Spleen (tissue), 11 donors: Measurements from ENCODE around the gene XYLT1. TPM values are rescaled to one million over a fixed set of nuclear protein-coding genes. Genes with fewer than 3 reads are reported as not detected.
A peak's percentile ranks its signal among the peaks of the same experiment; 100 is the strongest.

Source experiments
- DNase-seq: peaks from one replicate; pipeline ENCODE4 v3.0.0-alpha.2; 2020
- H3K27ac ChIP-seq, 8 donors: fragments of 200-600 bp; sonication (generic) in 7 of 8; 1 replicate in 4 of 8; 2 replicates in 4 of 8; pipeline versions ENCODE4 v1.5.0 to v1.8.0; 2016 to 2021; ENCODE audit warnings: inconsistent platforms in 4 of 8, mild to moderate bottlenecking in 4 of 8, moderate library complexity in 1 of 8
- H3K27me3 ChIP-seq, 7 donors: fragments of 200-600 bp; sonication (generic) in 6 of 7; replicated peaks in 1 of 7; 1 replicate in 4 of 7; 2 replicates in 3 of 7; pipeline versions ENCODE4 v1.5.0 to v1.8.0; 2016 to 2021; ENCODE audit warnings: inconsistent platforms in 3 of 7, mild to moderate bottlenecking in 1 of 7
- H3K36me3 ChIP-seq, 6 donors: fragments of 200-600 bp; sonication (generic) in 5 of 6; 1 replicate in 4 of 6; 2 replicates in 2 of 6; pipeline versions ENCODE4 v1.5.0 to v1.8.0; 2016 to 2021; ENCODE audit warnings: inconsistent platforms in 2 of 6
- H3K4me1 ChIP-seq, 6 donors: fragments of 200-600 bp; sonication (generic) in 5 of 6; 1 replicate in 3 of 6; 2 replicates in 3 of 6; pipeline versions ENCODE4 v1.5.0 to v1.8.0; 2016 to 2021; ENCODE audit warnings: inconsistent platforms in 3 of 6
- H3K4me3 ChIP-seq, 8 donors: fragments of 200-600 bp; sonication (generic) in 7 of 8; 1 replicate in 4 of 8; 2 replicates in 4 of 8; pipeline versions ENCODE4 v1.5.0 to v1.8.0; 2016 to 2021; ENCODE audit warnings: inconsistent platforms in 4 of 8, mild to moderate bottlenecking in 4 of 8, moderate library complexity in 2 of 8
- H3K9me3 ChIP-seq, 8 donors: fragments of 200-600 bp; sonication (generic) in 7 of 8; 1 replicate in 4 of 8; 2 replicates in 4 of 8; pipeline versions ENCODE4 v1.5.0 to v1.8.0; 2016 to 2021; ENCODE audit warnings: inconsistent platforms in 4 of 8
- POLR2A ChIP-seq, 3 donors: fragments of 450-650 bp; IDR thresholded peaks; one replicate each; pipeline ENCODE4 v1.5.1; 2017; ENCODE audit warnings: antibody characterized with exemption in 3 of 3, mild to moderate bottlenecking in 1 of 3
- POLR2AphosphoS5 ChIP-seq, 3 donors: sonication (generic); formaldehyde crosslinking; IDR thresholded peaks; one replicate each; pipeline ENCODE4 v1.5.1; 2017; ENCODE audit warnings: antibody characterized with exemption in 3 of 3
- WGBS, 5 donors: extraction: QIAGEN DNeasy Blood & Tissue Kit in 3 of 5; methylation state at CpG; one replicate each; pipeline versions ENCODE4 v1.1.5 to v1.1.7; 2013 to 2018; 5-methylcytosine and 5-hydroxymethylcytosine counted together
- intact Hi-C: fragments of 100-400 bp; cut with DNase I; formaldehyde crosslinking; loops from one replicate; pipeline ENCODE4 v1.15.0; 2023; ENCODE audit warnings: low total_unique reads
- polyA plus RNA-seq, 3 donors: library from polyadenylated mRNA; stranded (reverse); fragments of 200-250 nt; gene quantifications; one replicate each; pipeline ENCODE4 v1.2.1, GENCODE V29; 2013
- total RNA-seq, 7 donors: library from RNA; depleted of rRNA in 3 of 7; stranded (reverse); fragments of >200 nt in 3 of 7; fragmentation: NEBNext Ultra II Directional in 4 of 7; extraction: Animal tissue kit (Norgen Biotek cat#: 25700) in 4 of 7; gene quantifications; one replicate each; pipeline versions ENCODE4 v1.1.0 to v1.2.1, GENCODE V29; 2016 to 2021
- TF ChIP-seq, protein P1 (sequence below), 11 experiments: fragments of 200-600 bp in 7 of 11; fragments of 450-650 bp in 4 of 11; sonication (generic) in 4 of 11; IDR thresholded peaks in 8 of 11; conservative IDR thresholded peaks in 3 of 11; 1 replicate in 7 of 11; 2 replicates in 4 of 11; pipeline versions ENCODE4 v1.4.0 to v1.8.0; 2016 to 2021; ENCODE audit warnings: antibody characterized with exemption in 11 of 11, inconsistent platforms in 4 of 11, mild to moderate bottlenecking in 1 of 11
- donor health status: healthy with polysubstance abuse.
- donor health status: DM: no; HTN: no; CAD: no; lungs with moderate emphysema.
- donor health status: DM: no; HTN: no; CAD: no.
- donor health status: Bipolar disorder and iron deficiency.
- donor health status: healthy.
- donor health status: DM: no; HTN: no; CAD: no.
- donor health status: DM: yes; HTN: yes; CAD: no.

Gene XYLT1
- total and polyA plus RNA-seq, 10 donors, result 2.1 to 40.7 (median 23.5) TPM

DNA sequence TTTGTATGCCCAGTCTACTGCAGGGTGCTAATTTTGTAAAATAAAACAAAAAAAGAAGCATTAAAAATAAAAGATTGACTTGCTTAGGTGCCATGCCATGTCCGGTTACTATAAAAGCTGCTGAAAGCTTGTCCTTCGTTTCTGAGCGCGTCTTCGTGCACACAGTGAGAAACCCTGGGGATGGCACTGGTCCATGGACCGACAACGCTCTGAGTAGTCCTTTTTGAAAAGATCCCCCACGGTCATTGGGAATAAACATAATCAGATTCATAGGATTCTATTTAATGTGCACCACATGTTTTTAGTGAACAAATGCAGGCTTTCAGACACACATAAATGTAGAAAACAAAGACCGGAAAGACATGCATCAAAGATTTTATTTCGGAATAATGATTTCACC is 146.3 kb downstream of the XYLT1 start:
- Histone ChIP-seq H3K36me3 (no peaks in the 10 kb centered on the region), H3K4me1 (peaks cover 0 to 60% (median 16%) of the 10 kb centered on the region in 6 donors), H3K27ac (no peak overlapping the region), H3K4me3 (no peak overlapping the region), H3K27me3 (no peaks in the 10 kb centered on the region), H3K9me3 (no peaks in the 10 kb centered on the region)
- 85 to 91% (median 89%) methylated on average over 10 of the region's 10 CpGs for WGBS, 5 donors
- no peak for TF ChIP-seq POLR2AphosphoS5 (IDR thresholded peaks at IDR 0.05)
- TF ChIP-seq, protein P1, sequence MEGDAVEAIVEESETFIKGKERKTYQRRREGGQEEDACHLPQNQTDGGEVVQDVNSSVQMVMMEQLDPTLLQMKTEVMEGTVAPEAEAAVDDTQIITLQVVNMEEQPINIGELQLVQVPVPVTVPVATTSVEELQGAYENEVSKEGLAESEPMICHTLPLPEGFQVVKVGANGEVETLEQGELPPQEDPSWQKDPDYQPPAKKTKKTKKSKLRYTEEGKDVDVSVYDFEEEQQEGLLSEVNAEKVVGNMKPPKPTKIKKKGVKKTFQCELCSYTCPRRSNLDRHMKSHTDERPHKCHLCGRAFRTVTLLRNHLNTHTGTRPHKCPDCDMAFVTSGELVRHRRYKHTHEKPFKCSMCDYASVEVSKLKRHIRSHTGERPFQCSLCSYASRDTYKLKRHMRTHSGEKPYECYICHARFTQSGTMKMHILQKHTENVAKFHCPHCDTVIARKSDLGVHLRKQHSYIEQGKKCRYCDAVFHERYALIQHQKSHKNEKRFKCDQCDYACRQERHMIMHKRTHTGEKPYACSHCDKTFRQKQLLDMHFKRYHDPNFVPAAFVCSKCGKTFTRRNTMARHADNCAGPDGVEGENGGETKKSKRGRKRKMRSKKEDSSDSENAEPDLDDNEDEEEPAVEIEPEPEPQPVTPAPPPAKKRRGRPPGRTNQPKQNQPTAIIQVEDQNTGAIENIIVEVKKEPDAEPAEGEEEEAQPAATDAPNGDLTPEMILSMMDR (IDR thresholded peaks at IDR 0.05 in 8 of 11, conservative IDR thresholded peaks at IDR 0.05 in 3 of 11), result no peak
- TF ChIP-seq POLR2A (IDR thresholded peaks at IDR 0.05), result no peak
- intact Hi-C loops, result no loop called here
- no peak for DNase-seq

DNA sequence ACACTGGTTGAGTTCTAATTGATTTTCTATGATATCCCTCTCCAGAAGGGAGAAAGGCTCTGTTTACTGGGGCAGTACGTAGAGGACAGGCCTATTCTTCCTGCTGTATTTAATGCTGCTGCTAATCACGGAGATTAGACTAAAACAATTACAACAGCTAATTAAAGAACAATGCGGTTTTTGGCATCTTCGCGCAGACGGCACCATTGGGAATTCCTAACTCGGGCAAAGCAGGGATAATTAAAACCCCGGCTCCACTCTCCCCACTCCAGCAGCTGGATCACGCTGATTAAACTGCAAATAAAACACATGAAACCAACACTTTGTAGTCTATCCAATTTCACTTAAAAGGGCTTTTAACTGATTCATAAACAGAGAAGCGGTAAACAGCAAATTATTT is 147.6 kb downstream of the XYLT1 start:
- 83 to 90% (median 88%) methylated on average over 10 of the region's 10 CpGs for WGBS, 5 donors
- DNase-seq, result no peak
- no peaks in the 10 kb centered on the region for H3K27me3 ChIP-seq
- no peak overlapping the region for H3K4me3 ChIP-seq
- intact Hi-C loops, result no loop called here
- H3K4me1 ChIP-seq, result peaks cover 0 to 60% (median 22%) of the 10 kb centered on the region in 6 donors
- TF ChIP-seq, protein P1 (IDR thresholded peaks at IDR 0.05 in 8 of 11, conservative IDR thresholded peaks at IDR 0.05 in 3 of 11), result no peak
- no peak for TF ChIP-seq POLR2AphosphoS5 (IDR thresholded peaks at IDR 0.05)
- no peak for TF ChIP-seq POLR2A (IDR thresholded peaks at IDR 0.05)
- H3K27ac ChIP-seq, result no peak overlapping the region
- no peaks in the 10 kb centered on the region for H3K9me3 ChIP-seq
- no peaks in the 10 kb centered on the region for H3K36me3 ChIP-seq

DNA sequence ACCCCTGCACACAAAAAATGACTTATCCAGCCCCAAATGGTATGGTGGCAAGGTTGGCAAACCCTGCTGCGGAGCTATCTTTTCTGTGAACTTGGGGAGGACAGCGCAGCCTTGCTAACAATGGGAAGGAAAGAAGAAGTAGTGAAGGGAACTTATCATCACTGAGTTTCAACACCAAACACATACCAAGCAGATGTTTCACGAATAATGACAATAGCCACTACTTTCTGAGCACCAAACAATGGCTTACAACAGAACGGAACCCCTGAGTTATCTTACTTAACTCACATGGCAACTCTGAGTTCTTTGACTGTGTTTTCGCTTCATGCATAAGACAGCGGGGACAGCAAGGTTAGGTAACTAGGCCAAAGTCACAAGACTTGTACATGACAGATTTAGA is 148.9 kb downstream of the XYLT1 start:
- TF ChIP-seq POLR2AphosphoS5 (IDR thresholded peaks at IDR 0.05) (no peak), POLR2A (IDR thresholded peaks at IDR 0.05) (no peak)
- TF ChIP-seq, protein P1 (IDR thresholded peaks at IDR 0.05 in 8 of 11, conservative IDR thresholded peaks at IDR 0.05 in 3 of 11), result no peak
- no peak for DNase-seq

DNA sequence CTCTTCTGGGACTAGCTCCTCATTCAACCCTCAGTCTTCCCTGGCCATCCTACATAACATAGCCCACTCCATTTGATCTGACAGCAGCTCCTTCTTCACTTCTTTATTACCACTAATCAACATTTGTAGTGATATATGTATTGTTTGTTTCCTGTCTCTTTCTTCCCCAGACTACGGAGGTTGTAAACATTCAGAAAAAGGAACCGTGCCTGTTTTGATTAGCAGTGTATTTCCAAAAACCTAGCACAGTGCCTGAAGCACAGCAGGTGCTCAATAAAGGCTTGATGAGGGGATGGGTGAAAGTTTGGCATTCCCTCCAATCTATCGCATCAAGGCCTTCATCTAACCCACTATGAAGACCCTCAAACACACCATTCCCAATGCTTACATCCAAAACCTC is 150.8 kb downstream of the XYLT1 start:
- no peaks in the 10 kb centered on the region for H3K9me3 ChIP-seq
- no peak overlapping the region for H3K27ac ChIP-seq
- 44 to 55% (median 51%) methylated on average over 3 of the region's 3 CpGs for WGBS, 5 donors
- no peak overlapping the region for H3K4me3 ChIP-seq
- DNase-seq, result no peak
- no peaks in the 10 kb centered on the region for H3K27me3 ChIP-seq
- no peaks in the 10 kb centered on the region for H3K36me3 ChIP-seq
- intact Hi-C loops, result no loop called here
- no peak for TF ChIP-seq POLR2A (IDR thresholded peaks at IDR 0.05)
- no peak for TF ChIP-seq POLR2AphosphoS5 (IDR thresholded peaks at IDR 0.05)
- TF ChIP-seq, protein P1 (IDR thresholded peaks at IDR 0.05 in 8 of 11, conservative IDR thresholded peaks at IDR 0.05 in 3 of 11), result no peak
- H3K4me1 ChIP-seq, result peaks cover 0 to 75% (median 27%) of the 10 kb centered on the region in 6 donors

More for the DNA sequence above, 148.9 kb downstream of the XYLT1 start:
- no peaks in the 10 kb centered on the region for H3K36me3 ChIP-seq
- no peak overlapping the region for H3K4me3 ChIP-seq
- H3K4me1 ChIP-seq, result peaks cover 0 to 68% (median 27%) of the 10 kb centered on the region in 6 donors
- H3K9me3 ChIP-seq, result no peaks in the 10 kb centered on the region
- intact Hi-C loops, result no loop called here
- no peaks in the 10 kb centered on the region for H3K27me3 ChIP-seq
- WGBS, 5 donors, result 41 to 81% (median 65%) methylated on average over 6 of the region's 6 CpGs
- peak overlapping the region in 4 of 8 donors; percentile 13 to 57 (median 49) for H3K27ac ChIP-seq
